Activated naive CD8-positive, alpha-beta T cell treated with anti-CD3 and anti-CD28 coated beads for 36 hours (primary cell): ENCODE results near the gene CAMKMT. TPM values are rescaled to one million over a fixed set of nuclear protein-coding genes. Genes with fewer than 3 reads are reported as not detected.

Experiments
- DNase-seq: peaks from one replicate; pipeline ENCODE4 v3.0.0; 2021
- H3K27ac Mint-ChIP-seq: one replicate; pipeline ENCODE4 v1.8.0; 2022; ENCODE audit warnings: mild to moderate bottlenecking, moderate library complexity, mixed read lengths
- H3K27me3 Mint-ChIP-seq: one replicate; pipeline ENCODE4 v1.8.0; 2022; ENCODE audit warnings: mild to moderate bottlenecking, mixed read lengths
- H3K36me3 Mint-ChIP-seq: one replicate; pipeline ENCODE4 v1.8.0; 2021; ENCODE audit warnings: mild to moderate bottlenecking, mixed read lengths
- H3K4me1 Mint-ChIP-seq: one replicate; pipeline ENCODE4 v1.8.0; 2021; ENCODE audit warnings: mixed read lengths
- H3K4me3 Mint-ChIP-seq: one replicate; pipeline ENCODE4 v1.8.0; 2022; ENCODE audit warnings: mild to moderate bottlenecking, moderate library complexity, mixed read lengths
- H3K9me3 Mint-ChIP-seq: one replicate; pipeline ENCODE4 v1.8.0; 2022; ENCODE audit warnings: mixed read lengths
- total RNA-seq, 2 experiments: library from RNA; stranded (reverse); gene quantifications; one replicate each; pipeline ENCODE4 v1.2.3, GENCODE V29; 2021

Gene CAMKMT
- total RNA-seq, result 10 to 100 TPM in 1 of 2 experiments, 1 to 10 TPM in 1; 10.0 to 11.8 TPM

DNA sequence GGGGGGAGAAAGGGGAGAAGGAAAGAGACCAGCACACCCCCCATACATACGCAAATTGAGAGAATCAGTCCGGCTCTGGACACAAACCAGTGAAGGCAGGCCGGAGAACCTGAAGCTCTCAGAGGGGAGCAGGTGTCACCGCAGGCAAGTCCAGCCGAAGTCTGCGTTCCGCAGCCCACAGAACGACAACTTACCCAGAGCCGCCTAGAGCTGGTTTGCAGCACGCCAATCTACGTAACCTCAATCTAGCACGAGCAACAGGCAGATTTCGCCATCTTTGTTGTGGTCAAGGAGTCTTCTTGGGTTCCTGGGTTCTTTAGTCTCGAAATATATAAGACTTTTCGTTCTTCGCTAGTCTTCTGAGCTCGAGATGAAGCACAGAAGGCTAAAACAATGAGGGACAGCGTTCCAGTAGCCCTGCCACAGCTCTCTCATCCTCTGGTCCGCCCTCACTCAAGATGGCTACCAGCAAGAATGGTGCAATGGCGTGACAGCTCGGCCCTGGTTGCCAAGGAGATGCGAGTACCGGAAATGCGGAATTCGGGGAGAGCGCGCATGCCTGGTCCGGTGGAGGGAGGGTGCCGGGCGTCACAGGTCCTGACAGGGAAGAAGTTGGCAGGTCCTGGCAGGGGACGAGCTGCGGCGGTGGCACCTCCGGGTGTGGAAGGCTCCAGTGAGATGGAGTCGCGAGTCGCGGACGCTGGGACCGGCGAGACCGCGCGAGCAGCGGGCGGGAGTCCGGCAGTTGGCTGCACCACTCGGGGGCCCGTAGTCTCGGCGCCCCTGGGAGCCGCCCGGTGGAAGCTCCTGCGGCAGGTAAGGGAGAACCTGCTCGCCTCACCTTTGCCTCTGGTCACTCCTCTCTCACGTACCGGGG, at the start of gene CAMKMT, which contains the start of gene PREPL:
Gene CAMKMT, plus strand, starts transcription at position 618 of the 877 bp plus-strand sequence.
Gene PREPL, minus strand, starts transcription at position 165 of the 877 bp plus-strand sequence. CDS start 15,152 bp downstream, outside the sequence.
- DNase-seq, result peak; percentile 95
- no peaks in the 10 kb centered on the region for H3K27me3 Mint-ChIP-seq
- peaks cover 49% of the 10 kb centered on the region for H3K4me1 Mint-ChIP-seq
- H3K36me3 Mint-ChIP-seq, result peaks cover 10% of the 10 kb centered on the region
- no peaks in the 10 kb centered on the region for H3K9me3 Mint-ChIP-seq
- H3K4me3 Mint-ChIP-seq, result peak within 1 kb of the TSS; percentile 99
- peak within 1 kb of the TSS; percentile 100 for H3K27ac Mint-ChIP-seq

DNA sequence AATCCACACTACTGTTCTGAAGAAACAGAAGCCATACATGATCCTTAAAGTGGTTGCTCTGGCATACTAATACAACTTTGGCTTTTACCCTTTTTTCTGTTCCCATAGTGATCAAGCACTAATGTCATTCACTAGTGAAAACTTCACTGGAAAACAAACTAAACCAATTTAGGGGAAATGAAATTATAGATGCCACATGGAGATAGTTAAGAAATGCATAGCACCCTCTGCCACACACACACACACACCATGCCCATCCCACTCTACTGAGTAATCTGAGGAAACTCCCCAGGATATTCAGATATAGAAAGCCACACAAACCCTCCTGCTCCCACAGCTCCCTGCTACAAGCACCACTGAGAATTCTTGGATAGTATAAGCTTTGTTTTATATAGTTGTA, 47.4 kb upstream of the CAMKMT start:
- DNase-seq, result no peak
- no peaks in the 10 kb centered on the region for H3K4me1 Mint-ChIP-seq
- H3K36me3 Mint-ChIP-seq, result peaks cover 68% of the 10 kb centered on the region
- no peak overlapping the region for H3K27ac Mint-ChIP-seq
- peaks cover 26% of the 10 kb centered on the region for H3K9me3 Mint-ChIP-seq
- no peak overlapping the region for H3K4me3 Mint-ChIP-seq
- H3K27me3 Mint-ChIP-seq, result no peaks in the 10 kb centered on the region

DNA sequence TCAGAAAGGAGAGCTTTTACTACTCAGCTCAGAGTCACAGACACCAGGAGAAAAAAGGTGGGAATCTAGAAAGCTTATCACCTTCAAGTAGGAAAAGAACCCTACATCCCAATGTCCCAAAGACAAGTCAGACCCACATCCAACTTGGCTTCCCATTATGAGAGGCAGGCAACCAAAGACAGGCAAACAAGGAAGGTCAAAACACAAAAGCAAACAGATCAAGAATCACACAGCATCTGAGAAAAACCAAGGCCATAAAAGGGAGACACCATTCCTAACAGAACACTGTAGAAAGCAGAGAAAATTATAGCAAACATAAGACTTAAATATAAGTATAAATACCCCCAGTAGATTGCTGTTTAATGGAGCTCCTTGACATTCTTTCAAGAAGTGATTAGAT, 45.8 kb upstream of the CAMKMT start:
- no peak overlapping the region for H3K27ac Mint-ChIP-seq
- DNase-seq, result no peak
- H3K4me3 Mint-ChIP-seq, result no peak overlapping the region
- H3K27me3 Mint-ChIP-seq, result no peaks in the 10 kb centered on the region
- H3K36me3 Mint-ChIP-seq, result peaks cover 60% of the 10 kb centered on the region
- no peaks in the 10 kb centered on the region for H3K4me1 Mint-ChIP-seq
- peaks cover 17% of the 10 kb centered on the region for H3K9me3 Mint-ChIP-seq

DNA sequence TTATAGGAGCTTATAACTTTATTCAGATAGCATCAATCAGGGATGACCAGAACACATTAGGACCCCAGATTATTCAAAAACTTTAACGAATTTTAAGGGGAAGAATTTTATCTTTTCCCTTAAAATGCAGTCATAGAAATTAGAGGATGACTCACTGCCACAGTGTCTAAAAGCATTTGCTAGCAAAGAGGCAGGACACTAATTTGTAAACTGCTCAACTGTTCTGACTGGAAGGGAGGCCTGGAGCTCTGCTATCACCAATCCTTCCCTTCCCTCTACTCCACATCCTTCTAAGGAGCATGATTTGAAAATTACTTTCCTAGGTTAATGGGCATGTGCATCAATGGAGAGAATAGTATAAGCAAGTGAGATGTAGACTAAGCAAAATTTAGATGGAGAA, 40.9 kb upstream of the CAMKMT start:
- DNase-seq, result no peak
- Mint-ChIP-seq H3K4me3 (no peak overlapping the region), H3K36me3 (peaks cover 35% of the 10 kb centered on the region), H3K4me1 (no peaks in the 10 kb centered on the region), H3K27ac (no peak overlapping the region), H3K9me3 (no peaks in the 10 kb centered on the region), H3K27me3 (no peaks in the 10 kb centered on the region)

DNA sequence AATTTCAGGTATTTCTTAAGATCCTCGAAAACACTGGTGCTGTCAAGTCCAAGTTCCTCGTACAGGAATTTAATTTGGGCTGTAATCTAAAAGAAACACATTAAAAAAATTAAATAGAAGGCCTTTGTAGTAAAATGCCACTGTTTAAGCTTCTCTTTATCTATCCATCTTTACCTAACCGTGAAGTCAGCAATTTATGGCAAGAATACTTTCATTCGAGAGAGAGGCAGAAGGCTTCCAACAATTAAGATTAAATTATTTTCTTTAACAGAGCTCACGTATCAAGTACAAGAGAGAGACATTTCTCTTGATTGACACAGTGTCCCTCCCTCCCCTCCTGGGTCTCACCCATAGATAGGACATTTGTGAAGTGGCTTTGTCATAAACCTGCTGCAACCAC, 40.4 kb upstream of the CAMKMT start:
- Mint-ChIP-seq H3K36me3 (peaks cover 30% of the 10 kb centered on the region), H3K27ac (no peak overlapping the region), H3K27me3 (no peaks in the 10 kb centered on the region), H3K4me3 (no peak overlapping the region), H3K4me1 (no peaks in the 10 kb centered on the region), H3K9me3 (no peaks in the 10 kb centered on the region)
- no peak for DNase-seq

DNA sequence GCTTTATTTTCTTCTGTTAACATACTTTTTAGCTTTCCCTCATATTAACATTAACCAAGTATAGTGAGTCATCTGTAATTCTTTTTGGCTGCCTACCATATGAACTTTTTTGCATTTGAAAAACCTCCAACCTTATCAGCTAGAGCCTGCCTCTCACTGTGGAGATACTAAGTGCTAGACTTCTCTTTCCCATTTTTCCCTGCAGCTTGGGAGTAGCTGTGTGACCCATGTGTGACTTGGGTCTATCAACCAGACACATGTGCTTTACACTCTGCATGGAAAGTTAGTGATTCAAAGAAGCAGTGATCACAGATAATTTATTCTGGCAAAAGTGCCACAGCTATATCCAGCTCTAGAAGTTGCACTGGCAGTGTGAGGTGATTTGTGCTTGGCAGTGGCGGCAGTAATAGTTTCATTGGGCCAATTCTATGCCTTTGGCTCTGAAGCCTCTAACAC, 36.7 kb upstream of the CAMKMT start:
- Mint-ChIP-seq H3K27me3 (no peaks in the 10 kb centered on the region), H3K36me3 (peaks cover 18% of the 10 kb centered on the region), H3K4me1 (peaks cover 4% of the 10 kb centered on the region), H3K4me3 (no peak overlapping the region), H3K27ac (no peak overlapping the region), H3K9me3 (no peaks in the 10 kb centered on the region)
- DNase-seq, result no peak

DNA sequence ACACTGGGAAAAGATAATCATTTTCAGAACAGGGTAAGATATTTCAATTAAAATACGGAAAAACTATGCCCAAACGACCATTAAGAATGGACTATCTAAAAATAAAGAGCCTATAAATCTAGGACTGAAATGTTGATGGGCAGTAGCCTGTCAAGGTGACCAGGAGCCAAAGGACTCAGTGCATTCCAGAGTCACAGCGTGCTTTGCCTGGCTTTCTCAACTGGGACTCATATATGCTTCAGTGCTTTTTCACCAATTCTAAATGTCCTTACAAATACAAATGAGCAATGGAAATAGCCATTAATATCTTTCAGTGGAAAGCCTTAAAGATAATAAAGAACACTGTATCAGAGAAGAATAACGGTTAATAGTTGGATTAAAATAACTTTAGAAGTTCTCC, 35.9 kb upstream of the CAMKMT start:
- H3K27ac Mint-ChIP-seq, result no peak overlapping the region
- no peaks in the 10 kb centered on the region for H3K27me3 Mint-ChIP-seq
- no peak for DNase-seq
- peaks cover 18% of the 10 kb centered on the region for H3K36me3 Mint-ChIP-seq
- H3K9me3 Mint-ChIP-seq, result no peaks in the 10 kb centered on the region
- no peak overlapping the region for H3K4me3 Mint-ChIP-seq
- H3K4me1 Mint-ChIP-seq, result peaks cover 10% of the 10 kb centered on the region

DNA sequence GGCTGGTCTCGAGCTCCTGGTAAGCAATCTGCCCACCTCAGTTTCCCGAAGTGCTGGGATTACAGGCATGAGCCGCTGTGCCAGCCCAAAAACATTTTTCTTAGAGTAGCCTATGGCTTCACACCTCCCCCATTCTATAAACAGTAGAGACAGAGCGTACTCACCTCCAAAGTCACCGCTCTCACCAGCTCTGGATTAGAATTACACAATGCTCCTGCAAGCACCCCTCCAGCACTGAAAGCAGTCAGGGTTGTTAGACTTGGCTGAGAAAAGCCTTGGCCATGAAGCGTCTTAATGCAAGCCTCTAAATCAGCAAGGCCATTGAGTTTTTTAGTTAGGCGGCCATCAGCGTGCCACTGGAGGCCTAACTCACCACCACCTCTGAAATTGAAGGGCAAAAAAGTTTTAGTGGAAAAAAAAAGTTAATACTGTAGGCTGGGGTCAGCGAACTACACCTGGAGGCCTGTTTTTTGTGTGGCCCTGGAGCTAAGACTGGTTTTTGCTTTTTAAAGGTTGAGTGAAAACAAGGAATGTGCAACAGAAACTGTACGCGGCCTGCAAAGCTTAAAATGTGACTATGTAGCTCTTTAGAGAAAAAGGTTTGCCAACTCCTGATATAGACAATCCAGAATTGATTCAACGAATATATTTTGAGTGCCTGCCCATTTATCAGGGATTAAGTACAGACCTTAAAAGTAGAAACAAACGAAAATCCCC, 35.0 kb upstream of the CAMKMT start:
- no peaks in the 10 kb centered on the region for H3K27me3 Mint-ChIP-seq
- H3K36me3 Mint-ChIP-seq, result peaks cover 20% of the 10 kb centered on the region
- H3K4me1 Mint-ChIP-seq, result peaks cover 10% of the 10 kb centered on the region
- DNase-seq, result no peak
- H3K4me3 Mint-ChIP-seq, result no peak overlapping the region
- no peaks in the 10 kb centered on the region for H3K9me3 Mint-ChIP-seq
- no peak overlapping the region for H3K27ac Mint-ChIP-seq

DNA sequence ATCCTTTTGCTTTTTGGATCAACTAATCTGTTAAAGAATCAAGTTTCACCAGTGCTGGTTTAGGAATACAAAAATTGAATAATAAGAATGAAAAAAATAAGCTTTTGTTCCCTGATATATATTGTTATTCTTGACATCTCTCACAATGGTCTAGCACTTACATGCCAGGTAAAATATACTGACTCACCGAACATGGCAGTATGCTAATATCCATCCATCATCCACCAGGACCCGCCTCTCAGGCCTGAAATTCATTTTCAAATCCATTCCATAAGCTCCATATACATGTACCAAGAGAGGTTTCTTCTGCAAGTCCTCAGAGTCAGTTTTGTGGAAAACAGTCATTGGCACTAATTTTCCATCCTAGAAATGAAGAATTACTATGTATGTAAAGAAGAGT, 33.0 kb upstream of the CAMKMT start:
- DNase-seq, result no peak
- H3K36me3 Mint-ChIP-seq, result peaks cover 15% of the 10 kb centered on the region
- H3K27me3 Mint-ChIP-seq, result no peaks in the 10 kb centered on the region
- no peaks in the 10 kb centered on the region for H3K9me3 Mint-ChIP-seq
- peaks cover 10% of the 10 kb centered on the region for H3K4me1 Mint-ChIP-seq
- H3K4me3 Mint-ChIP-seq, result no peak overlapping the region
- no peak overlapping the region for H3K27ac Mint-ChIP-seq

DNA sequence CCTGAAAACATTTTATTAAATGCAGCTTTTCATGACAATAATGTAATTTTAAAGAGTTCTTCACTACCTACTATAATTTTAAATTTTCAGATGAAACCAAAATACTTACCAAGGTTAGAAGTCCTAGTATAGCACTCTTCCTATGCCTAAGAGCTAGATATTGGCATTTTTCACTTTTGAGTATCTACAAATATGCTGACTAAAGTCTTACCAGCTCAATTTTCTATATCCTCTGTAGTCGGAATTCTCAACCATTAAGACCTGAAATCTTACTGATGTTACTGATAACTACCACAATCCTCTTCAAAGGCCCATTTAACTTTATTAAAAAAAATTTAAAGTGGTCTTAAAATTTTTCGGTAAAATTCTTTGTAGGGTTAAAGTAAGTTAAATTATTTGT, 32.4 kb upstream of the CAMKMT start:
- H3K36me3 Mint-ChIP-seq, result peaks cover 13% of the 10 kb centered on the region
- peaks cover 10% of the 10 kb centered on the region for H3K4me1 Mint-ChIP-seq

DNA sequence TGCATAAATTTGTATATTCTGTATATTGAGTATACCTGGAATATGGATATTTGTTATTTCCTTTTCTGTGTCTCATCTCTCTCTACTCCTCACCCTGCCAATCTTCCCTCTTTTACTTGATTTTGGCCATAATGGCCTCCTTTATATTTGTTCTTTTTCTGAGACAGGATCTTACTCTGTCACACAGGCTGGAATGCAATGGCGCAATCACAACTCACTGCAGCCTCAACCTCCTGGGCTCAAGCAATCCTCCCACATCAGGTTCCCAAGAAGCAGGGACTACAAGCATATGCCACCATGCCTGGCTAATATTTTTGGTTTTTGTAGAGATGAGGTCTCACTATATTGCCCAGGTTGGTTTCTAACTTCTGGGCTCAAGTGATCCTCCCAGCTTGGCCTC, 30.9 kb upstream of the CAMKMT start:
- Mint-ChIP-seq H3K9me3 (no peaks in the 10 kb centered on the region), H3K27me3 (no peaks in the 10 kb centered on the region), H3K4me3 (no peak overlapping the region)

More for the DNA sequence above, 32.4 kb upstream of the CAMKMT start:
- H3K4me3 Mint-ChIP-seq, result no peak overlapping the region
- H3K9me3 Mint-ChIP-seq, result no peaks in the 10 kb centered on the region
- H3K27me3 Mint-ChIP-seq, result no peaks in the 10 kb centered on the region
- no peak overlapping the region for H3K27ac Mint-ChIP-seq
- DNase-seq, result no peak

DNA sequence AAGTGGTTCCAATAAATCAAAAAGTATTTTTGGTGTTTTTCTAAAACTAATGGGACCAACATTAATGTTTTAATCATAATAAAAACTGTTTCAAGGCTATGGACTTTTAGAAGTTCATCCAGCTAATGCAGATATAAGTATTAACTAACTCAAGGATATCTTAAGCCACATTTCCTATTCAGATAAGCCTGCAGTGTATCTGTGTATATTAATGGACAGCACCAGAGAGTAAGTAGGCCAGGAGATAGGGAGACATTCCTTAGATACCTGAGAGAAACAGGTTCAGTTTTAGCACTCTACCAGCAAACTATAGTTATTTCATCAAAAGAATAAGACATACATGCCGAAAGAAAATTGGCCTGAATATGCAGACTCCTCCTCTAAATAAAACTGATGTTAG, 27.8 kb upstream of the CAMKMT start:
- DNase-seq, result no peak
- Mint-ChIP-seq H3K27ac (no peak overlapping the region), H3K9me3 (peaks cover 1% of the 10 kb centered on the region), H3K36me3 (peaks cover 42% of the 10 kb centered on the region), H3K4me1 (peaks cover 21% of the 10 kb centered on the region), H3K27me3 (no peaks in the 10 kb centered on the region), H3K4me3 (no peak overlapping the region)

More for the DNA sequence above, 30.9 kb upstream of the CAMKMT start:
- no peak for DNase-seq
- Mint-ChIP-seq H3K36me3 (peaks cover 15% of the 10 kb centered on the region), H3K4me1 (peaks cover 16% of the 10 kb centered on the region), H3K27ac (no peak overlapping the region)

DNA sequence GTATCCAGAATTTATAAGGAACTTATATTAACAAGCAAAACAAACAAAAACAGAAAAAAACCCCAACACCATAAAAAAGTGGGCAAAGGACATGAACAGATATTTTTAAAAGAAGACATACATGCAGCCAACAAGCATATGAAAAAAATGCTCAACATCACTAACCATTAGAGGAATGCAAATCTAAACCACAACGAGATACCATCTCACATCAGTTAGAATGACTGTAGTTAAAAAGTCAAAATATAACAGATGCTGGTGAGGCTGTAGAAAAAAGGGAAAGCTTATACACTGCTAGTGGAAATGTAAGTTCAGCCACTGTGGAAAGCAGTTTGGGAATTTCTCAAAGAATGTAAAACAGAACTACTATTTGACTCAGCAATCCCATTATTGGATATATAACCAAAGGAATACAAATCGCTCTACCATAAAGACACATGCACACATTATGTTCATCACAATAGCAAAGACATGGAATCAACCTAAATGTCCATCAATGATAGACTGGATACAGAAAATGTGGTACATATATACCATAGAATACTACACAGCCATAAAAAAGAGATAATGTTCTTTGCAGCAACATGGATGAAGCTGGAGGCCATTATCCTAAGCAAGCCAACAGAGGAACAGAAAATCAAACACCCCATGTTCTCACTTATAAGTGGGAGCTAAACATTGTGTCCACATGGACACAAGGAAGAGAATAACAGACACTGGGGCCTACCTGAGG, 25.8 kb upstream of the CAMKMT start:
- DNase-seq, result no peak
- H3K4me1 Mint-ChIP-seq, result peaks cover 11% of the 10 kb centered on the region
- H3K27me3 Mint-ChIP-seq, result no peaks in the 10 kb centered on the region
- H3K9me3 Mint-ChIP-seq, result peaks cover 1% of the 10 kb centered on the region
- peaks cover 44% of the 10 kb centered on the region for H3K36me3 Mint-ChIP-seq
- H3K27ac Mint-ChIP-seq, result no peak overlapping the region
- no peak overlapping the region for H3K4me3 Mint-ChIP-seq

DNA sequence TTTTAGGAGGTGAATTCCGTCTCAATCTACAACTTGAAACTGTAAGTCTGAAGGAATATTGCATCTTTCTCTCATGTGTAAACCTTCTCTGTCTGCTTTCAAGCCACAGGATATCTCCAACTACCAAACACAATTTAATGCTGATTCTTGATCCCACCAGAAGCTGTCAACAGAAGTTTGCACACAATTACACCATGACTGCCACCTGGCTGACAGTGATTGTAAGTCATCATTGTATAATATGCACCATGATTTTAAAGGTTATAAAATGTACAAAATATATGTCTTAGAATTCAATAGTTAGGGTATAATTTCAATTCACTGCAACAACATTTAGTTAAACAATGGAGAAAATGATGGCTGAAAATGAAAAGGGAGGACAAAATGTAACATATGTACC, 18.9 kb upstream of the CAMKMT start:
- Mint-ChIP-seq H3K9me3 (no peaks in the 10 kb centered on the region), H3K4me1 (peaks cover 5% of the 10 kb centered on the region), H3K27me3 (no peaks in the 10 kb centered on the region), H3K27ac (no peak overlapping the region), H3K4me3 (no peak overlapping the region), H3K36me3 (peaks cover 22% of the 10 kb centered on the region)
- DNase-seq, result no peak

DNA sequence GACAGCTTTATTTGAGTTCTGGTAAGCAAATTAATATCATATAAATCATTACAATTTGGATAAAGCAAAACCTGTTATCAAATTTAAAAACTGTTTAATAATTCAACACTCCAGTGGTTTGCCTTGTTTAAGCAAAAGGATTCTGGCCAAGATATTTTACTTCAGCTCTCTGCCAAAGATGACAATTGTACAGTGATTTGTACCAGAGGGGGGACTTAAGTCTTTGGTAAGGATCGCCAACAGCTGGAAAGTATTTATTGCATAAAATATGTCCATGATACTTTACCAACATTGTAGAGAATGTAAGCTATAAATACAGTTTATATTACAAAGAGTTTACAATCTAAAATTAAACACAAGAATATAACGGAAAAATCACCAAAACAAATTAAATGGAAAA, 14.2 kb upstream of the CAMKMT start:
- Mint-ChIP-seq H3K9me3 (no peaks in the 10 kb centered on the region), H3K4me3 (no peak overlapping the region), H3K27ac (no peak overlapping the region), H3K36me3 (peaks cover 14% of the 10 kb centered on the region), H3K27me3 (no peaks in the 10 kb centered on the region), H3K4me1 (peaks cover 28% of the 10 kb centered on the region)
- no peak for DNase-seq
